NB4 (cell line): Measurements from ENCODE around the gene OR2Y1.
"Not testable (repeated sequence)": the region's sequence is repeated elsewhere in the genome, so short reads cannot be mapped to it uniquely, and the experiment has no call there.

Source experiments
- DNase-seq: peaks from one replicate; pipeline ENCODE4 v3.0.0; 2010; ENCODE audit warnings: low read depth
- H3K4me3 ChIP-seq: one replicate; pipeline ENCODE4 v1.5.1; 2011; ENCODE audit warnings: mild to moderate bottlenecking, low read depth, low read length, moderate library complexity
- CTCF ChIP-seq: IDR thresholded peaks from one replicate; pipeline ENCODE4 v1.5.1; 2012; ENCODE audit warnings: low read depth, low read length
- MAX ChIP-seq: IDR thresholded peaks from 2 replicates; pipeline ENCODE4 v1.6.1; 2011; ENCODE audit warnings: low read depth, low read length
- MYC ChIP-seq: IDR thresholded peaks from 2 replicates; pipeline ENCODE4 v1.6.1; 2011; ENCODE audit warnings: low read depth, low read length
- POLR2A ChIP-seq: IDR thresholded peaks from 2 replicates; pipeline ENCODE4 v1.6.1; 2011; ENCODE audit warnings: mild to moderate bottlenecking; ENCODE audit not compliant: insufficient read length; ENCODE audit errors: extremely low read depth

Gene OR2Y1

GRCh38 chr5:180703912-180704311 is 35.9 kb downstream of the OR2Y1 start:
- no peak overlapping the region for H3K4me3 ChIP-seq
- DNase-seq, result no peak
- TF ChIP-seq MYC (no peak), CTCF (no peak), POLR2A (no peak), MAX (no peak)

GRCh38 chr5:180703371-180703770 is 36.5 kb downstream of the OR2Y1 start:
- not testable (repeated sequence) for DNase-seq, H3K4me3 ChIP-seq

GRCh38 chr5:180700440-180700839 is 39.4 kb downstream of the OR2Y1 start:
- H3K4me3 ChIP-seq, DNase-seq: not testable (repeated sequence)

- no peak overlapping the region for H3K4me3 ChIP-seq
- TF ChIP-seq MYC, result no peak
- no peak for TF ChIP-seq CTCF
- TF ChIP-seq POLR2A, result no peak
- no peak for DNase-seq
Measured at GRCh38 chr5:180699042-180699441, 40.8 kb downstream of the OR2Y1 start.

- TF ChIP-seq POLR2A, result no peak
- TF ChIP-seq CTCF, result no peak
- TF ChIP-seq MAX, result no peak
- no peak for TF ChIP-seq MYC
- no peak for DNase-seq
- no peak overlapping the region for H3K4me3 ChIP-seq
Measured at GRCh38 chr5:180696116-180696515, 43.7 kb downstream of the OR2Y1 start.

GRCh38 chr5:180692429-180692828 is 47.4 kb downstream of the OR2Y1 start:
- no peak for TF ChIP-seq MYC
- no peak for TF ChIP-seq POLR2A
- no peak for TF ChIP-seq CTCF
- no peak for TF ChIP-seq MAX
- no peak overlapping the region for H3K4me3 ChIP-seq
- no peak for DNase-seq

- TF ChIP-seq MYC, result no peak
- no peak for TF ChIP-seq MAX
- TF ChIP-seq CTCF, result no peak
- TF ChIP-seq POLR2A, result no peak
- DNase-seq, result no peak
- no peak overlapping the region for H3K4me3 ChIP-seq
Measured at GRCh38 chr5:180691046-180691445, 48.8 kb downstream of the OR2Y1 start.
